Common myeloid progenitor, CD34-positive (primary cell): ENCODE results near the gene BTRC.
A peak's percentile ranks its signal among the peaks of the same experiment; 100 is the strongest.

Experiments used
- CTCF ChIA-PET: fragments of 350-600 bp; sonication (Branson Sonifier 250); formaldehyde crosslinking; loops from one replicate; lab custom pipeline; 2021; ENCODE audit warnings: antibody characterized with exemption; lab: Charles Lee
- POLR2A ChIA-PET: fragments of 350-600 bp; sonication (Branson Sonifier 250); formaldehyde crosslinking; loops from one replicate; lab custom pipeline; 2021; ENCODE audit warnings: antibody characterized with exemption; lab: Charles Lee
- DNase-seq, 3 donors: peaks; one replicate each; pipeline versions ENCODE4 v3.0.0 to v3.0.0-alpha.2; 2013
- H3K27ac ChIP-seq, 2 experiments: 1 replicate in 1 of 2; 2 replicates in 1 of 2; pipeline ENCODE4 v1.7.0; 2013; ENCODE audit warnings: inconsistent platforms in 2 of 2, low read length in 2 of 2, mild to moderate bottlenecking in 2 of 2, low read depth in 1 of 2, moderate library complexity in 1 of 2; ENCODE audit not compliant: severe bottlenecking in 2 of 2, insufficient read depth in 1 of 2, poor library complexity in 1 of 2
- H3K27me3 ChIP-seq, 5 experiments: replicated peaks in 2 of 5; 1 replicate in 3 of 5; 2 replicates in 2 of 5; pipeline versions ENCODE4 v1.6.1 to v1.7.0; 2013; ENCODE audit warnings: low read length in 4 of 5, mild to moderate bottlenecking in 2 of 5, moderate library complexity in 2 of 5, inconsistent platforms in 1 of 5; ENCODE audit not compliant: insufficient read depth in 5 of 5, control insufficient read depth in 4 of 5
- H3K36me3 ChIP-seq, 4 experiments: 1 replicate in 2 of 4; 2 replicates in 2 of 4; pipeline versions ENCODE4 v1.6.1 to v1.7.0; 2013; ENCODE audit warnings: low read length in 3 of 4, control low read depth in 1 of 4, mild to moderate bottlenecking in 1 of 4; ENCODE audit not compliant: control insufficient read depth in 4 of 4, insufficient read depth in 4 of 4
- H3K4me1 ChIP-seq, 4 experiments: 1 replicate in 3 of 4; 2 replicates in 1 of 4; pipeline versions ENCODE4 v1.6.1 to v1.7.1; 2013; ENCODE audit warnings: low read length in 3 of 4, mild to moderate bottlenecking in 3 of 4, control low read depth in 1 of 4, inconsistent platforms in 1 of 4, moderate library complexity in 1 of 4; ENCODE audit not compliant: control insufficient read depth in 4 of 4, insufficient read depth in 4 of 4; ENCODE audit errors: control extremely low read depth in 1 of 4
- H3K4me3 ChIP-seq, 7 experiments: 1 replicate in 4 of 7; 2 replicates in 3 of 7; pipeline versions ENCODE4 v1.5.1 to v1.7.0; 2013; ENCODE audit warnings: mild to moderate bottlenecking in 7 of 7, low read length in 6 of 7, moderate library complexity in 6 of 7, inconsistent platforms in 2 of 7, low read depth in 2 of 7, control low read depth in 1 of 7; ENCODE audit not compliant: insufficient read depth in 4 of 7, control insufficient read depth in 1 of 7; ENCODE audit errors: extremely low read depth in 1 of 7
- H3K9me3 ChIP-seq, 5 experiments: 1 replicate in 4 of 5; 2 replicates in 1 of 5; pipeline versions ENCODE4 v1.6.1 to v1.7.1; 2013; ENCODE audit warnings: low read length in 4 of 5, mild to moderate bottlenecking in 2 of 5, inconsistent platforms in 1 of 5, low read depth in 1 of 5, moderate library complexity in 1 of 5; ENCODE audit not compliant: control insufficient read depth in 4 of 5, insufficient read depth in 2 of 5; ENCODE audit errors: control extremely low read depth in 1 of 5
- WGBS: methylation state at CpG from one replicate; pipeline ENCODE4 v1.1.5; 2013; ENCODE audit not compliant: insufficient coverage; 5-methylcytosine and 5-hydroxymethylcytosine counted together

BTRC gene

DNA sequence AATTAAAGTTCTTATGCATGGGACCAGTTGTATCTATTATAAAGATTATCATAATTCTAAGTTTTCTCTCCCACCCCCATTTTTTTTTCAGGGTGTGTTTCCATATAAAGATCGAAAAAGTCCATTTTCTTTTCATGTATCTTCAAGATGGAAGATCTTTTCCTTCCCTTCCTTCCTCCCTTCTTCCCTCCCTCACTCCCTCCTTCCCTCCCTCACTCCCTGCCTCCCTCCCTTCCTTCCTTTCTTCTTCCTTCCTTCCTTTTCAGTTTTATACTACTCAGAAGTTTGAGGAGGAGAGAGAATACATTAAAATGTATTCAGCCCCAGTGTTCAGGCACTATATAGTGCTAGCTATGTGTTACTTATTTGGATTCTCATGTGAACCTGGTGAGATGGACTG, 136.1 kb downstream of the BTRC start:
- ChIA-PET CTCF (interaction anchor here (1.1 to 1.9 kb wide), 5 partner anchors 9 to 81 kb away, joined by 3 to 6 read pairs (median 4); no protein-coding TSS in a partner anchor), POLR2A (no interaction called here)
- WGBS, result 100% methylated on average over 1 of the region's 1 CpG
- Histone ChIP-seq H3K36me3 (no peaks in the 10 kb centered on the region), H3K27ac (no peak overlapping the region), H3K27me3 (no peaks in the 10 kb centered on the region), H3K4me3 (no peak overlapping the region), H3K9me3 (no peaks in the 10 kb centered on the region), H3K4me1 (no peaks in the 10 kb centered on the region)
- DNase-seq, result no peak

- 100% methylated on average over 1 of the region's 3 CpGs for WGBS
- no peak overlapping the region for H3K27ac ChIP-seq
- no peaks in the 10 kb centered on the region for H3K27me3 ChIP-seq
- ChIA-PET CTCF (interaction anchor here (6.3 kb wide), 1 partner anchor 78 kb away, joined by 28 read pairs; no protein-coding TSS in a partner anchor), POLR2A (no interaction called here)
- H3K4me1 ChIP-seq, result no peaks in the 10 kb centered on the region
- no peak overlapping the region for H3K4me3 ChIP-seq
- H3K36me3 ChIP-seq, result no peaks in the 10 kb centered on the region
- DNase-seq, result no peak
- H3K9me3 ChIP-seq, result no peaks in the 10 kb centered on the region
Measured at GRCh38 chr10:101492205-101492604, 138.2 kb downstream of the BTRC start.

DNA sequence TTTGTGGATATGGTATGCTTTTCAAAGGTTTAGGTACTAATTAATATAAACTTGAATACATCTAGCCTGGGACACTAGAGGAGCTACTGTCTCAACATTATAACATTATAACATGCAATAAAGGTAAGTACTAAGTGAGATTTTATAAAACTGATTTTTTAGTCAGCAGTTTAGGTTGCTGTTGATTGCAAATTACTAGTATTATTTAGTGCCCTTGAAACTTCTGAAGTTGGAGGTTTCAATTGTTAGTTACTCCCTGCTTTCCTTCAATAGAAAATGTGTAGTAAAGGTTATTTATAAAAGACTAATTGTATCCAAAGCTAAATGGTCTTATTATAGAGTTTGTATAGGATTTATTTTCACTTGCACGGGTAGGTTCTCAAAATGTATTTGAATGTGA, 138.8 kb downstream of the BTRC start:
- Histone ChIP-seq H3K9me3 (no peaks in the 10 kb centered on the region), H3K27me3 (no peaks in the 10 kb centered on the region), H3K4me3 (no peak overlapping the region), H3K4me1 (no peaks in the 10 kb centered on the region), H3K27ac (no peak overlapping the region), H3K36me3 (no peaks in the 10 kb centered on the region)
- CTCF ChIA-PET, result interaction anchor here (6.3 kb wide), 1 partner anchor 78 kb away, joined by 28 read pairs; no protein-coding TSS in a partner anchor
- POLR2A ChIA-PET, result no interaction called here
- no peak for DNase-seq
- no CpG with 5 or more reads among the region's 1 CpG for WGBS

DNA sequence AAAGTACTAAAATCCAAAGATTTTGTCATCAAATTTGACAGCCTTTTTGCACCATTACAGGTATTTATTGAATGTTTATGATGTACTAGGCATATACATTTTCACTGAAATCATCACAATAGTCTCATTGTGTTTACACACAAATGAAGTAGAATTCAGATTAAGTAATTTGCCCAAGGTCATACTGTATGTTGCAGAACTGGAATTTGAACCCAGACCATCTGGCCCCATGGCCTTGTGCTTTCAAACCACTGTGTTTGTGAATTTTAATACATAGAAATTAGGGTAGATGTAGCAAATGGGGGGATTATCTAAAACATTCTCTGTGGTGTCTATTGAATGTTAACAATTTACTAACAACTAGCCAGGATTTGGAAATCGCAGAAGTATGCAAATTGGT, 139.3 kb downstream of the BTRC start:
- Histone ChIP-seq H3K4me3 (no peak overlapping the region), H3K27ac (no peak overlapping the region), H3K36me3 (no peaks in the 10 kb centered on the region), H3K4me1 (no peaks in the 10 kb centered on the region), H3K27me3 (no peaks in the 10 kb centered on the region), H3K9me3 (no peaks in the 10 kb centered on the region)
- no peak for DNase-seq
- ChIA-PET CTCF (interaction anchor here (0.9 to 6.3 kb wide), 4 partner anchors 9 to 77 kb away, joined by 3 to 28 read pairs (median 5); no protein-coding TSS in a partner anchor), POLR2A (no interaction called here)
- no CpG with 5 or more reads among the region's 1 CpG for WGBS

GRCh38 chr10:101493782-101494281, 139.9 kb downstream of the BTRC start:
- ChIA-PET CTCF (interaction anchor here (0.7 to 6.3 kb wide), 7 partner anchors 8 to 94 kb away, joined by 3 to 28 read pairs (median 3); partner anchors contain the start of genes DPCD and POLL), POLR2A (interaction anchor here (1.1 kb wide), 1 partner anchor 77 kb away, joined by 3 read pairs; no protein-coding TSS in a partner anchor)
- WGBS, result no CpG with 5 or more reads among the region's 1 CpG
- H3K9me3 ChIP-seq, result no peaks in the 10 kb centered on the region
- H3K27ac ChIP-seq, result no peak overlapping the region
- H3K4me3 ChIP-seq, result no peak overlapping the region
- no peaks in the 10 kb centered on the region for H3K4me1 ChIP-seq
- no peaks in the 10 kb centered on the region for H3K36me3 ChIP-seq
- DNase-seq, result no peak
- H3K27me3 ChIP-seq, result no peaks in the 10 kb centered on the region

- no peaks in the 10 kb centered on the region for H3K36me3 ChIP-seq
- H3K9me3 ChIP-seq, result no peaks in the 10 kb centered on the region
- DNase-seq, result no peak
- no CpG with 5 or more reads among the region's 1 CpG for WGBS
- no peak overlapping the region for H3K4me3 ChIP-seq
- POLR2A ChIA-PET, result interaction anchor here (1.1 kb wide), 1 partner anchor 76 kb away, joined by 3 read pairs; no protein-coding TSS in a partner anchor
- CTCF ChIA-PET, result interaction anchor here (0.7 to 6.3 kb wide), 6 partner anchors 8 to 193 kb away, joined by 3 to 28 read pairs (median 3); partner anchors contain the start of genes DPCD and POLL
- H3K27me3 ChIP-seq, result no peaks in the 10 kb centered on the region
- no peak overlapping the region for H3K27ac ChIP-seq
- no peaks in the 10 kb centered on the region for H3K4me1 ChIP-seq
Measured at GRCh38 chr10:101494650-101495049, 140.7 kb downstream of the BTRC start.

DNA sequence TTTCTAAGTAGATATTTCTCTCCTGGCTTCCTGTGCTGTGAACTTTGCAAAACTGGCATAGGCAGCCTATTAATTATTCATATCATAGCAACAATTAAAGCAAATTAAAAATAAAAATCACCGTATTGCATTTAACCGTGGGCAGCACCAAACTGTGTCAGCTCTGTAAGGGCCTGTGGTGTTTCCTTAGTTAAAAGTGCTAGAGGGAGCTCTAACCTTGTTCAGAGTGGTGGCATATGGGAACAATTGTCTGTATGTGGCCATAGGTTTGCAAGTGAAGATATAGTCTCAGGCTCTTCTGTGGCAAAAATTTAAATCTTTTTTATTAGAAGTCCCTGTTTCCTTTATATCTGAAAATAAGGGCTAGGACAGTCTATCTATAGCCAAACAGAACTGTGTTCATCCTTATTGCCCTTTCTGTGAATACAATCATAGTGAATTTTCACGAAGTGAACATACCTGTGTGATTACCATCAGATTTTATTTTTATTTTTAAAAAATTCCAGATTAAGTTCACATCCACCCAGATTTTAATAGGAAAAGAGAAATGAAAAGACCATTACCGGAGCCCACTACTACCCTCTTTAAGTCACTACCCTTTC, 141.5 kb downstream of the BTRC start:
- POLR2A ChIA-PET, result no interaction called here
- Histone ChIP-seq H3K4me1 (no peaks in the 10 kb centered on the region), H3K27me3 (no peaks in the 10 kb centered on the region), H3K9me3 (no peaks in the 10 kb centered on the region), H3K4me3 (no peak overlapping the region), H3K36me3 (no peaks in the 10 kb centered on the region), H3K27ac (no peak overlapping the region)
- CTCF ChIA-PET, result interaction anchor here (1.5 to 6.3 kb wide), 2 partner anchors 75 to 194 kb away, joined by 3 to 28 read pairs; no protein-coding TSS in a partner anchor
- DNase-seq, result peak; percentile 33 to 64 (median 61)
- 60% methylated on average over 2 of the region's 4 CpGs for WGBS
